HepG2 (cell line): ENCODE results near the gene BCAS4. TPM values are rescaled to one million over a fixed set of nuclear protein-coding genes. Genes with fewer than 3 reads are reported as not detected.

ENCODE experiments used
- ATAC-seq: fragments of 200-7000 bp; cut with Tn5 transposase; 3 replicates; pipeline ENCODE4 v1.9.1; 2020; ENCODE audit warnings: mild to moderate bottlenecking, moderate library complexity
- BruUV-seq: library from RNA; stranded (reverse); fragments of 400-500 nt; replicated peaks from 2 replicates; lab custom pipeline; 2021; lab: Mats Ljungman, UMichigan
- CTCF ChIA-PET: fragments of 300-600 bp; formaldehyde crosslinking; extraction: SDS; loops from one replicate; lab custom pipeline; 2021; ENCODE audit warnings: low total read pairs, inconsistent platforms, low intra/inter-chr PET ratio; lab: Yijun Ruan, JAX
- POLR2A ChIA-PET: fragments of 350-600 bp; sonication (Branson Sonifier 250); formaldehyde crosslinking; loops from one replicate; lab custom pipeline; 2020; ENCODE audit warnings: antibody characterized with exemption, inconsistent platforms; lab: Yijun Ruan, JAX
- DNase-seq: peaks from one replicate; pipeline ENCODE4 v3.0.0-alpha.2; 2015; ENCODE audit warnings: low spot score
- FAIRE-seq: peaks from 3 replicates; lab custom pipeline; 2011; peaks lifted over from hg19 to GRCh38; lab: Jason Lieb, UNC
- H2AFZ ChIP-seq: one replicate; pipeline ENCODE4 v1.6.1; 2011; ENCODE audit warnings: low read length, inconsistent platforms
- H3K27ac ChIP-seq: fragments of 300-600 bp; 3 replicates; pipeline ENCODE4 v1.8.0; 2011; ENCODE audit warnings: mixed run types, mild to moderate bottlenecking, mixed read lengths, low read length, inconsistent platforms; ENCODE audit not compliant: insufficient read depth; ENCODE audit errors: extremely low read length
- H3K27me3 ChIP-seq, 2 experiments: fragments of 200-600 bp in 1 of 2; 2 replicates in 1 of 2; 3 replicates in 1 of 2; pipeline versions ENCODE4 v1.6.0 to v1.8.0; 2011; ENCODE audit warnings: low read length in 2 of 2, mild to moderate bottlenecking in 2 of 2, moderate library complexity in 2 of 2, inconsistent platforms in 1 of 2; ENCODE audit not compliant: insufficient read depth in 2 of 2, control insufficient read depth in 1 of 2
- H3K36me3 ChIP-seq, 2 experiments: fragments of 200-600 bp in 1 of 2; replicated peaks in 1 of 2; 2 replicates in 1 of 2; 3 replicates in 1 of 2; pipeline versions ENCODE4 v1.5.1 to v1.8.0; 2011; ENCODE audit warnings: low read length in 2 of 2, inconsistent platforms in 1 of 2; ENCODE audit not compliant: insufficient read depth in 2 of 2, control insufficient read depth in 1 of 2
- H3K4me1 ChIP-seq: 2 replicates; pipeline ENCODE4 v1.5.1; 2012; ENCODE audit warnings: low read length, inconsistent platforms; ENCODE audit not compliant: insufficient read depth
- H3K4me2 ChIP-seq: 2 replicates; pipeline ENCODE4 v1.6.0; 2011; ENCODE audit warnings: low read depth, low read length, inconsistent platforms
- H3K4me3 ChIP-seq, 3 experiments: fragments of 200-600 bp in 1 of 3; sonication (generic), shearing (Covaris generic) in 1 of 3; replicated peaks in 1 of 3; 2 replicates each; pipeline ENCODE4 v1.5.1; 2011 to 2016; ENCODE audit warnings: low read length in 3 of 3, inconsistent platforms in 2 of 3, low read depth in 2 of 3, mild to moderate bottlenecking in 2 of 3, control low read depth in 1 of 3, mixed read lengths in 1 of 3; ENCODE audit not compliant: insufficient read depth in 1 of 3
- H3K79me2 ChIP-seq: one replicate; pipeline ENCODE4 v1.6.1; 2011; ENCODE audit warnings: low read length, inconsistent platforms; ENCODE audit not compliant: insufficient read depth
- H3K9ac ChIP-seq: 2 replicates; pipeline ENCODE4 v1.6.0; 2011; ENCODE audit warnings: mild to moderate bottlenecking, low read depth, low read length, inconsistent platforms; ENCODE audit not compliant: insufficient read depth
- H3K9me3 ChIP-seq: 2 replicates; pipeline ENCODE4 v1.5.1; 2012; ENCODE audit warnings: mild to moderate bottlenecking, low read length
- H4K20me1 ChIP-seq: 2 replicates; pipeline ENCODE4 v1.6.0; 2011; ENCODE audit warnings: inconsistent platforms, mild to moderate bottlenecking, low read length, moderate library complexity; ENCODE audit not compliant: insufficient read depth
- ATM ChIP-seq: fragments of 450-650 bp; IDR thresholded peaks from 2 replicates; pipeline ENCODE4 v1.7.1; 2017; ENCODE audit warnings: mild to moderate bottlenecking, borderline replicate concordance
- SP5 ChIP-seq: IDR thresholded peaks from 2 replicates; pipeline ENCODE4 v1.6.1; 2016; ENCODE audit warnings: low read depth, borderline replicate concordance
- TP53 ChIP-seq: sonication (generic); formaldehyde crosslinking; conservative IDR thresholded peaks from 2 replicates; pipeline ENCODE4 v1.4.0; 2020; ENCODE audit warnings: missing genetic modification reagents
- ZFX ChIP-seq: sonication (generic); formaldehyde crosslinking; IDR thresholded peaks from 2 replicates; pipeline ENCODE4 v1.4.0; 2020; ENCODE audit warnings: mild to moderate bottlenecking, low read depth, missing genetic modification reagents, moderate library complexity
- ZKSCAN1 ChIP-seq: fragments of 150-350 bp; IDR thresholded peaks from 2 replicates; pipeline ENCODE4 v1.6.1; 2014; ENCODE audit warnings: low read length
- ZMAT3 ChIP-seq: sonication (generic); formaldehyde crosslinking; conservative IDR thresholded peaks from 2 replicates; pipeline ENCODE4 v1.7.0; 2021; ENCODE audit warnings: missing genetic modification reagents
- ZNF292 ChIP-seq: sonication (generic); formaldehyde crosslinking; IDR thresholded peaks from 2 replicates; pipeline ENCODE4 v1.8.1; 2022; ENCODE audit warnings: mild to moderate bottlenecking, low read depth, missing genetic modification reagents, borderline replicate concordance
- ZNF326 ChIP-seq: sonication (generic); formaldehyde crosslinking; IDR thresholded peaks from 2 replicates; pipeline ENCODE4 v1.4.0; 2020; ENCODE audit warnings: missing genetic modification reagents, borderline replicate concordance
- ZNF33B ChIP-seq: sonication (generic); formaldehyde crosslinking; IDR thresholded peaks from 2 replicates; pipeline ENCODE4 v1.5.1; 2020; ENCODE audit warnings: mild to moderate bottlenecking, missing genetic modification reagents
- WGBS: methylation state at CpG from one replicate; pipeline ENCODE4 v1.1.6; 2017; ENCODE audit warnings: low lambda C conversion rate; 5-methylcytosine and 5-hydroxymethylcytosine counted together
- in situ Hi-C: cut with HindIII; loops from 2 replicates; pipeline ENCODE4 v1.10.0; 2017; ENCODE audit warnings: low pct_unique_long_range_greater_than_20kb; ENCODE audit not compliant: extremely low pct_ligation_motif_present
- intact Hi-C: fragments of 100-400 bp; cut with micrococcal nuclease; formaldehyde crosslinking; loops from one replicate; pipeline ENCODE4 v1.10.0; 2022; ENCODE audit not compliant: unreplicated experiment
- polyA plus RNA-seq, 8 experiments: library from polyadenylated mRNA; depleted of rRNA in 3 of 8; stranded (reverse) in 7 of 8; unstranded in 1 of 8; fragments of >200 nt; fragmentation: Illumina TruSeq in 4 of 8; extraction: Trizol in 4 of 8; gene quantifications; 2 replicates each; pipeline versions ENCODE4 v1.2.1 to v1.2.3, GENCODE V29; 2011 to 2016; ENCODE audit warnings: low read depth in 4 of 8, missing spikeins in 1 of 8, mixed read lengths in 1 of 8; ENCODE audit not compliant: insufficient read depth in 1 of 8
- total RNA-seq, 5 experiments: library from RNA; depleted of rRNA; stranded (reverse); fragments of >200 nt; fragmentation: Illumina TruSeq; extraction: Trizol; gene quantifications; 2 replicates each; pipeline ENCODE4 v1.2.3, GENCODE V29; 2016; ENCODE audit warnings: low read depth in 1 of 5
- TF ChIP-seq, protein P1 (sequence below): sonication (generic); formaldehyde crosslinking; IDR thresholded peaks from 2 replicates; pipeline ENCODE4 v1.4.0; 2020; ENCODE audit warnings: mild to moderate bottlenecking, missing genetic modification reagents
- TF ChIP-seq, protein P2 (sequence below): sonication (generic); formaldehyde crosslinking; IDR thresholded peaks from 2 replicates; pipeline ENCODE4 v1.5.1; 2020; ENCODE audit warnings: mild to moderate bottlenecking, missing genetic modification reagents, moderate library complexity
- TF ChIP-seq, protein P3 (sequence below): sonication (generic); formaldehyde crosslinking; IDR thresholded peaks from 2 replicates; pipeline ENCODE4 v1.4.0; 2020; ENCODE audit warnings: missing genetic modification reagents, borderline replicate concordance
- TF ChIP-seq, protein P4 (sequence below): IDR thresholded peaks from 2 replicates; pipeline ENCODE4 v1.6.1; 2016; ENCODE audit warnings: control low read depth

Gene BCAS4
- total and polyA plus RNA-seq, 2 of the 13 experiments (the other 11 are each of a cell fraction or from before 2014, with no cell fraction given), result 7.2 to 8.0 TPM

DNA sequence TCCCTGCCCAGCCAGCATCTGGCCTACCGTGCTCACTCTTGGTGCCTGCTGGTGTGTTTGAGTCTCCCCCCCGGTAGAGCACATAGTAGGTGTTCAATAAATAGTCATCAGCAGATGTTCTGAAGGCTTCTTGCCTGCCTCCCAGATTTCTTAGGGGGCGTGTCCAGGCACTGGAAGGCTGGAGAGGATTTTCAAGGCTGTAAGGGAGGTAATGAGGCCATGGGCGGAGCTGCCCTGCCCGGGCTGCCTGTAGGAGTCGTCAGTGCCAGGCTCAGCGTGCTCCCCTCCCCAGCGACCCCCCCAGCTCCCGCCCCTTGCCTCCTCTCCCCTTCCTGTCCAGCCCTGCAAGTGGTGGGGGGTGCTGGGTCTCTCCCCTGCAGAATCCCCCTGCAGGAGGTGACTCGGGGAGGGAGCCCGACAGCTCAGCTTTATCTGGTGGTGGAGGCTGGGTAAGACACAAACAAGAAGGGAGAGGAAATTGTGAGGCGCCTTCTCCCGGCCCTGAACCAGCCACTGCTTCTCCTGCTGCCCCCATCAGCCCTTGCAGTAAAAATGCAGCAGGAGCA lies 55.9 kb downstream of the BCAS4 start:
- H3K79me2 ChIP-seq, result no peaks in the 10 kb centered on the region
- intact Hi-C loops, result no loop called here
- H4K20me1 ChIP-seq, result no peaks in the 10 kb centered on the region
- FAIRE-seq, result no peak
- no TSS peak for BruUV-seq
- ChIA-PET POLR2A (no interaction called here), CTCF (no interaction called here)
- no peaks in the 10 kb centered on the region for H3K36me3 ChIP-seq
- no peak overlapping the region for H3K4me2 ChIP-seq
- no peak overlapping the region for H3K27ac ChIP-seq
- DNase-seq, result no peak
- H3K4me1 ChIP-seq, result peaks cover 50% of the 10 kb centered on the region
- no peaks in the 10 kb centered on the region for H3K27me3 ChIP-seq
- 41% methylated on average over 13 of the region's 13 CpGs for WGBS
- no peaks in the 10 kb centered on the region for H3K9me3 ChIP-seq
- no peak overlapping the region for H3K4me3 ChIP-seq
- ATAC-seq, result no peak
- no peak for TF ChIP-seq ZNF33B (CRISPR knock-in tag)
- TF ChIP-seq ATM, result no peak
- TF ChIP-seq ZNF326, result no peak
- TF ChIP-seq, protein P1, sequence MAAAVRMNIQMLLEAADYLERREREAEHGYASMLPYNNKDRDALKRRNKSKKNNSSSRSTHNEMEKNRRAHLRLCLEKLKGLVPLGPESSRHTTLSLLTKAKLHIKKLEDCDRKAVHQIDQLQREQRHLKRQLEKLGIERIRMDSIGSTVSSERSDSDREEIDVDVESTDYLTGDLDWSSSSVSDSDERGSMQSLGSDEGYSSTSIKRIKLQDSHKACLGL (CRISPR knock-in tag), result no peak
- TF ChIP-seq, protein P2, sequence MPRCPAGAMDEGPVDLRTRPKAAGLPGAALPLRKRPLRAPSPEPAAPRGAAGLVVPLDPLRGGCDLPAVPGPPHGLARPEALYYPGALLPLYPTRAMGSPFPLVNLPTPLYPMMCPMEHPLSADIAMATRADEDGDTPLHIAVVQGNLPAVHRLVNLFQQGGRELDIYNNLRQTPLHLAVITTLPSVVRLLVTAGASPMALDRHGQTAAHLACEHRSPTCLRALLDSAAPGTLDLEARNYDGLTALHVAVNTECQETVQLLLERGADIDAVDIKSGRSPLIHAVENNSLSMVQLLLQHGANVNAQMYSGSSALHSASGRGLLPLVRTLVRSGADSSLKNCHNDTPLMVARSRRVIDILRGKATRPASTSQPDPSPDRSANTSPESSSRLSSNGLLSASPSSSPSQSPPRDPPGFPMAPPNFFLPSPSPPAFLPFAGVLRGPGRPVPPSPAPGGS (CRISPR knock-in tag), result no peak
- TF ChIP-seq ZMAT3 (CRISPR knock-in tag), result no peak
- peak; percentile 60; the same call in 1 of the 2 replicates for TF ChIP-seq ZKSCAN1
- no peak overlapping the region for H2AFZ ChIP-seq
- H3K9ac ChIP-seq, result no peak overlapping the region
- in situ Hi-C loops, result no loop called here

DNA sequence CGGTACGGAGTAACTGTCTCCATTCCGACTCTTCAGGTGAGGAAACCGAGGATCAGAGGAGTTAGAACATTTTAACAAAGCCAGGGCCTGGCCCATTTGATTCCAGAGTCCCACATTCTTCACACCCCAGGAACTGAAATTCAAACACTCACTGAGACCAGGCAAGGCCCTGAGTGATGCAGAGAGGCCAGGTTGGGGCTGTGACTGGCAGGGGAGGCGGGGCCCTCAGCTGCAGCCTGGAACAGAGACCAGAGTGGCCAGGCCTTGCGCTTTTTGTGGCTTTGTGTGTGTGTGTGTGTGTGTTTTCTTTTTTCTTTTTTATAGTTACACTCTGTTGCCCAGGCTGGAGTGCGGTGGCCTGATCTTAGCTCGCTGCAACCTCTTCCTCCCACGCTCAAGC lies 57.2 kb downstream of the BCAS4 start:
- H3K79me2 ChIP-seq, result no peaks in the 10 kb centered on the region
- in situ Hi-C loops, result no loop called here
- H3K4me1 ChIP-seq, result peaks cover 63% of the 10 kb centered on the region
- no peak overlapping the region for H3K9ac ChIP-seq
- H3K4me3 ChIP-seq, result no peak overlapping the region
- DNase-seq (no peak), FAIRE-seq (peak; percentile 50), ATAC-seq (0 out of 3 replicates have a peak, but pooled peaks have one; percentile 7)
- intact Hi-C loops, result no loop called here
- no peaks in the 10 kb centered on the region for H3K9me3 ChIP-seq
- no peaks in the 10 kb centered on the region for H4K20me1 ChIP-seq
- H3K4me2 ChIP-seq, result no peak overlapping the region
- WGBS, result 56% methylated on average over 9 of the region's 9 CpGs
- H3K27ac ChIP-seq, result no peak overlapping the region
- H2AFZ ChIP-seq, result no peak overlapping the region
- POLR2A ChIA-PET, result no interaction called here
- no TSS peak for BruUV-seq
- no peaks in the 10 kb centered on the region for H3K27me3 ChIP-seq
- H3K36me3 ChIP-seq, result no peaks in the 10 kb centered on the region
- CTCF ChIA-PET, result no interaction called here
- TF ChIP-seq ZNF292 (CRISPR knock-in tag) (0 out of 2 replicates have a peak, but pooled peaks have one; percentile 37), SP5 (CRISPR knock-in tag) (peak; percentile 54; the same call in 1 of the 2 replicates), ZFX (CRISPR knock-in tag) (peak; percentile 34; the same call in 1 of the 2 replicates), TP53 (no peak)
- TF ChIP-seq, protein P3, sequence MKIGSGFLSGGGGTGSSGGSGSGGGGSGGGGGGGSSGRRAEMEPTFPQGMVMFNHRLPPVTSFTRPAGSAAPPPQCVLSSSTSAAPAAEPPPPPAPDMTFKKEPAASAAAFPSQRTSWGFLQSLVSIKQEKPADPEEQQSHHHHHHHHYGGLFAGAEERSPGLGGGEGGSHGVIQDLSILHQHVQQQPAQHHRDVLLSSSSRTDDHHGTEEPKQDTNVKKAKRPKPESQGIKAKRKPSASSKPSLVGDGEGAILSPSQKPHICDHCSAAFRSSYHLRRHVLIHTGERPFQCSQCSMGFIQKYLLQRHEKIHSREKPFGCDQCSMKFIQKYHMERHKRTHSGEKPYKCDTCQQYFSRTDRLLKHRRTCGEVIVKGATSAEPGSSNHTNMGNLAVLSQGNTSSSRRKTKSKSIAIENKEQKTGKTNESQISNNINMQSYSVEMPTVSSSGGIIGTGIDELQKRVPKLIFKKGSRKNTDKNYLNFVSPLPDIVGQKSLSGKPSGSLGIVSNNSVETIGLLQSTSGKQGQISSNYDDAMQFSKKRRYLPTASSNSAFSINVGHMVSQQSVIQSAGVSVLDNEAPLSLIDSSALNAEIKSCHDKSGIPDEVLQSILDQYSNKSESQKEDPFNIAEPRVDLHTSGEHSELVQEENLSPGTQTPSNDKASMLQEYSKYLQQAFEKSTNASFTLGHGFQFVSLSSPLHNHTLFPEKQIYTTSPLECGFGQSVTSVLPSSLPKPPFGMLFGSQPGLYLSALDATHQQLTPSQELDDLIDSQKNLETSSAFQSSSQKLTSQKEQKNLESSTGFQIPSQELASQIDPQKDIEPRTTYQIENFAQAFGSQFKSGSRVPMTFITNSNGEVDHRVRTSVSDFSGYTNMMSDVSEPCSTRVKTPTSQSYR (CRISPR knock-in tag), result no peak
- TF ChIP-seq, protein P4, sequence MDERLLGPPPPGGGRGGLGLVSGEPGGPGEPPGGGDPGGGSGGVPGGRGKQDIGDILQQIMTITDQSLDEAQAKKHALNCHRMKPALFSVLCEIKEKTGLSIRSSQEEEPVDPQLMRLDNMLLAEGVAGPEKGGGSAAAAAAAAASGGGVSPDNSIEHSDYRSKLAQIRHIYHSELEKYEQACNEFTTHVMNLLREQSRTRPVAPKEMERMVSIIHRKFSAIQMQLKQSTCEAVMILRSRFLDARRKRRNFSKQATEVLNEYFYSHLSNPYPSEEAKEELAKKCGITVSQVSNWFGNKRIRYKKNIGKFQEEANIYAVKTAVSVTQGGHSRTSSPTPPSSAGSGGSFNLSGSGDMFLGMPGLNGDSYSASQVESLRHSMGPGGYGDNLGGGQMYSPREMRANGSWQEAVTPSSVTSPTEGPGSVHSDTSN (CRISPR knock-in tag), result peak; percentile 58; the same call in 1 of the 2 replicates
